GM21723 (cell line): ENCODE results near the gene NUDT4.
"Not testable (repeated sequence)": the region's sequence is repeated elsewhere in the genome, so short reads cannot be mapped to it uniquely, and the experiment has no call there.

Experiments
- ATAC-seq: cut with Tn5 transposase; IDR thresholded peaks from one replicate; pipeline ENCODE4 v1.9.1; 2021; ENCODE audit warnings: mild to moderate bottlenecking, moderate library complexity; ENCODE audit not compliant: unreplicated experiment

NUDT4 gene

GRCh38 chr12:93426412-93426805, 48.7 kb downstream of the NUDT4 start:
- peak; percentile 56 for ATAC-seq

DNA sequence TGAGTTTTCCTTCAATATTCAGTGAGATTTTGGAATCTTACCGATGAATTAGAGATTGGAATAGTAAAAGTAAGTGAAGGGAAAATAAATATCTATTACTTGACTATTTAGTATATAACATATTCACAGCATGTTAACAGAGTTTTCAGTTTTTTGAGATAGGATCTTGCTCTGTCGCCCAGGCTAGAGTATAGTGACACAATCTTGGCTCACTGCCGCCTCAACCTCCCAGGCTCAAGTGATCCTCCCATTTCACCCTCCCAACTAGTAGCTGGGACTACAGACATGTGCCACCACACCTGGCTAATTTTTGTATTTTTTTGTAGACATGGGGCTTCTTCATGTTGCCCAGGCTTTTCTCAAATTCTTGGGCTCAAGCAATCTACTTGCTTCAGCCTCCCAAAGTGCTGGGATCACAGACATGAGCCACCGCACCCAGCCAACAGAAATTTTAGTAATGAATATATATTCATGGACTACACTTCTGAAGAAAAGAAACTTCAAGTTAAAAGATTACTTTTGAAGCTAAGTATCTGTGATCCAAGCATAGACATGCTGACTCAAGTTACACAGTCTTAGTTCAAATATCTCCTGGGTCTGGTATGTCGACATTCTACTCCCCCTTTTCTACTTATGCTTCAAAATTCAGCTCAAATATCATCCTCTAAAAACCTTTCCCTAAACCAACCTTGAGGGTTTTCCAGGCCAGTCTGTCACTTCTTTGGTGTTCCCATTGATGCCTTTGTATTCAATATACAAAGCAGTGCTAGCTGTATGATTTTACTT, 50.2 kb downstream of the NUDT4 start:
- no peak for ATAC-seq

- no peak for ATAC-seq
Observed at GRCh38 chr12:93429448-93429847, 51.7 kb downstream of the NUDT4 start.

DNA sequence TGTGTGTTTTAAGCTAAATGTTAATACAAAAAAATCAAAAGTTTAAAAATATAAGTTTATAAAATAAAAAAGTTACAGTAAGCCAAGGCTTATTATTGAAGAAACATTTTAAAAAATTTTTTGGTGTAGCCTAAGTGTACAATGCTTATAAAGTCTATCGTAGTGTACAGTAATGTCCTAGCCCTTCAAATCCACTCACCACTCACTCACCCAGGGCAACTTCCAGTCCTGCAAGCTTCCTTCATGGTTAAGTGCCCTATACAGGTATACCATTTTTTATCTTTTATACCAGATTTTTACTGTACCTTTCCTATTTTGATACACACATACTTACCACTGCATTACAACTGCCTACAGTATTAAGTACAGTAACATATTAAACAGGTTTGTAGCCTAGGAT, 52.1 kb downstream of the NUDT4 start:
- ATAC-seq, result no peak

GRCh38 chr12:93430280-93430679, 52.6 kb downstream of the NUDT4 start:
- no peak for ATAC-seq

DNA sequence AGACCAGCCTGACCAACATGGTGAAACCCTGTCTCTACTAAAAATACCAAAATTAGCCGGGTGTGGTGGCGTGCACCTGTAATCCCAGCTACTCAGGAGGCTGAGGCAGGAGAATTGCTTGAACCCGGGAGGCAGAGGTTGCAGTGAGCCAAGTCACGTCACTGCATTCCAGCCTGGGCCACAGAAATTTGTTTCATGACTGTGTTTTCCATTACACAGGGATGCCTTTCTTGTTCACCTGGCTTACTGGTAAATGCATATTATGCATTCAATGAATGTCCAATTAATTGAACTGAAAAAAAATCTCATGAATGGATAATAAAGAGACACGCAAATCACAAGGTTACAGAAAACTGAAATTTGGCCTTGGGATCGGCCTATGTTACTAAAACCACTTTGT, 54.3 kb downstream of the NUDT4 start:
- not testable (repeated sequence) for ATAC-seq

- no peak for ATAC-seq
Observed at GRCh38 chr12:93434256-93434865, 56.6 kb downstream of the NUDT4 start.

GRCh38 chr12:93438266-93439050, 60.7 kb downstream of the NUDT4 start:
- no peak for ATAC-seq

DNA sequence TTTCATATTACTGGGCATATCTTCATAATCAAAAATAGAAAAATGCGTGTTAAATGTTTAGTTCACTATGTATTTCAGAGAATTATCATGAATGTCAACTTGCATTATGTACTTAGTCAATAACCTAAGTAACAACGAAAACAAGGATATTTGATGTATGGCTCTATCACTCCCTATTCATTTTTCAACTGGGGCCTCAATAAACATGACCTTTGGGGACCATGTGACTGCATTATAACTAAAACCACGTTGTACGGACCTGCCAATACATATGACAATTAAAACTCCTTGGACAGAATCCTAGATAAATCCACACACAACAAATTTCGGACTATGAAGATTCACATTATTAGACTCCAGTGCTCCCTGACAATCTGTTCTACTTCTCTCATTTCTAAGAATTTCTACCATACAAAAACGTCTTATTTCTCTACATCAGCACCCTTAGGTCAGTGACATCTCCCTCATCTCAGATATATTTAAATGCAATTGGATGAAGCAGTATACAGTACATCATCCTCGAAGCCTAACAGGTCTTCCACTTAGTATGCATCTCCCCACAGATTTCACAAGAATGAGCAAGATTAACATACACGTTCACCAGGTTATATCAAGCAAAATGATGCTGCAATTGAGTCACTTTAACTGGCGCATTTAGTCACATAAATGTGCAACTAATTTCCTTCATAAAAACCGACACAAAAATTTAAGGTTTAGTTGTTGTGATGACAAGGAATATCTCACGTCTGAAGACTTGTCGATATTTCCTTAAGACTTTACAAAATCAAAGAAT, 62.5 kb downstream of the NUDT4 start:
- ATAC-seq, result no peak

DNA sequence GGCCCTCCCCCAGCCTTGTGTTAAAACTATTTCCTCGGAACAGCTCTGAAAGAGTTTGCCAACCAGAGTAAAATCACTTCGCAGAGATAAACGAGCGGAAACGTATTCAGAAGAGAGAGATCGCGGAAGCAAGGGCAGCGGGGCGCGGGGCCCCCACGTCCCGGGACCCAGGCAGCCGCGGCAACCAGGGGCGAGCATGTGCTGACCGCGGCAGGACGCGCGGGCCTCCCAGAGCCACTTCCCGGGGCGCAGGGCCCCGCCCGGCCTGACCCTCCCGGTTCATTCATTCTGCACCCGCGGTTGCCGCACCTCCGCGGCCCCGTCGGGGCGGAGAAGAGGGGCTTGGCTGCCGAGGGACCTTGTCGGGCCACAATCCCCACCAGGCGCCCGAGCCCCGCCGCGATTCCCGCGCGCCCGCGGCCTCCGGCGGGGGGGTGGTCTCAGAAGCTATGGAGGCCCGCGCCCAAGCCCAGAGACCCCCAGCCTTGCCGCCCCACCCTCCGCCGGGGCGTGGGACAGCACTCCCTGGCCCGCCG, 63.4 kb downstream of the NUDT4 start:
- peak; percentile 14 for ATAC-seq

DNA sequence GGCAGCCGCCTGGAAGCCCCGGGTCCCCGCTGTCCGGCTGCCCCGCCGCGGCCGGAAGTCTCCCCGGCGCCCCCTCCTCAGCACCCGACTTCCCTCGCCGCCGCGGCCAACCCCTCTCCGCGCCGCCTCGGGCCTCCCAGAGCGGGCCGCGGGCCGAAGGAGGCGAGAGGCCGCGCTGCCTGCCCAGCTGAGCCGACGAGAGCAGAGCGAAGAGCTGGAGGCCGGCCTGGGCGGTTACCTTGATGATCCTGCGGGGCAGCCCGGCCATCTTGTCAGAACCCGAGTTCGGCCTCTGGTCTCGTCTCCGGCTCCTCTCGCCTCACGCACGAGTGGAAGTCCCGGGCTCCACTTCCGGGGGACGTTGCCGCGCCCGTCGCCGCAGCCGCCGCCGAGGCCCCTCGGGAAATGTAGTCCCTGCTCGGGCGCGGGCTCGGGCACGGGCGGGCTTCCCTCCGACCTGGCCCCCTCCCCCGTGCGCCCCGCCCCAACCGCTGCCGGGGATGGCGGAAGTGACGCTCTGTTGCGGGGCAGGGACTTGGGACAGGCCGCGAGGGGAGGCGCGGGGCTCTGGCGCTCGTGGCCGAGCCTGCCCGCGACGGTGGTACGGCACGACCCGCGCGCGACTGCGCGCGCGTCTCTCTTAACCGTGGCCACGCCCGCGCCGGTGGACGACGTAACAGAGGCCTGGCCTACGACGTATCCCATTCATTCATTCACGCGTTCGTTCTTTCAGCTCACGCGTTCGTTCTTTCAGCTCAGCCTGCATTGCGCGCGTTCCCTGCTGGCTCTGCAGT, 64.1 kb downstream of the NUDT4 start, which contains the start of gene UBE2N:
Gene UBE2N, minus strand, starts transcription at position 331 of the 794 bp plus-strand sequence. Its CDS starts 63 bp downstream, at position 268.
- ATAC-seq, result peak; percentile 82

GRCh38 chr12:93442411-93443340, 65.0 kb downstream of the NUDT4 start:
- ATAC-seq, result no peak

DNA sequence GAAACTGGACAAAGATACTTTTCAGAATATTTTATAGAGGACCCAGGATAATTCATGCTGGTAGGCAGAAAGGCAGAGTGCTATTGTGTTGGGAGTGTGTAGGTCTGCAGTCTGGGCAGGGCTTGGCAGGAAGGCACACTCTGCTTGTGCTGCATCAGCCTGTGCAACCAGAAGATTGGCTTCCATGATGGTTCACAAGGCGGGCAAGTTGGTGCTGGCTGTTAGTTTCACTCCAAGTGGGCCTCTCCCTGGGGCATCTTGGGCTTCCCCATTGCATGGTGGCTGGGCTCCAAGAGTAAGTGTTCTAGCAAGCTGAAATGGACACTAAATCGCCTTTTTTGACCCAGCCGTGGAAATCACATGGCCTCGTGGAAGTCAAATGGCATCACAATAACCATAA, 65.9 kb downstream of the NUDT4 start:
- ATAC-seq, result no peak

- ATAC-seq, result peak; percentile 43
Observed at GRCh38 chr12:93447555-93448290, 70.0 kb downstream of the NUDT4 start.

GRCh38 chr12:93448796-93449195, 71.1 kb downstream of the NUDT4 start:
- peak; percentile 15 for ATAC-seq

DNA sequence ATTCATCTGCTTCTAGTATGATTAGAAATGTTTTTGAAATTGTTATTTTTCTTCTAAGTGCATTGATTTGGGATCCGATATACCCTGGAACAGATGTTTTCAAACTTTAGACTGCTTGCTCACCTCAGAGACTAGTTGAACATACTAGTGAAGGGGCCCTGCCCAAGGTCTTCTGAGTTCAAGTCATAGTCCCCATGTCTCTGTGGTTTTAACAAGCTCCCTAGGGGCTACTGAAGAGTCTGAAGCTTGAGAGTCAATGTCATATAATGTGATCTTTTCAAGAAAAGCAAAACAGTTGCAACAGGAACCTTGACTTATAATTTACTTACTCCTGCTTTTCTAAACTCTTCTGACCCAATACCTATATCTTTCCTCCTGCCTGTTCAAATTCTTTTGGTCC, 71.6 kb downstream of the NUDT4 start:
- ATAC-seq, result peak; percentile 87

DNA sequence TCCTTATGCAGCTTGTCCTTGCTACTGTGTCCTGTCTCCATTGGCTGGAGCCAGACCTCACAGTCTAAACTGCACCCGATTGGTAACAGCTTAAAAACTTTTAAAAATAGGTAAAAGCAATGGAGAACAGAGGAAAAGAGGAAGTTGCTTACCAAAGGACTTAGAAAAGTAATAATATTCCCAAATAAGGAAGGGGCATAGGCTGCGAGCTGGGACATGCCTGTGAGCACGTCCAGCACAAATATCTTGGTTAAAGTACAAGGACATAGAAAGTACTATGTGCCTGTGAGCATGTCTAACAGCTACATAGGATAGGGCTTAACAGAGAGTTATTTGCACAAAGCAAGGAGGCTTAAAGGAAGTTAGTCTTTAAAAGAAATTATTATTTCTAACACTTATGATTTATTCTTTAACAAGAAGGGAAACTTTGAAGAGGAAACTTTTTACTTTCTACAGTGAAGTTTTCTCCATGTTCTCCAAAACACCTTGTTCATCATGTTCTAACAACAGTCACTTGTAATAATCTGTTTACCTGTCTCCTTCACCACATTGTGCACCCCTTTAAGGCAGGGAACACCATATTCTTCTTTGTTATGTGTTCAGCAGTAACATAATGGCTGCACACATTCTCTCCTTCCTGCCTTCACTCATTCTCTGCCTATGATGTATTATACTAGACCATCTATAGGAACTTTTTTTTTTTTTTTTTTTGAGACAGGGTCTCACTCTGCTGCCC, 73.9 kb downstream of the NUDT4 start:
- no peak for ATAC-seq
